CD14-positive monocyte (primary cell): ENCODE measurements around the gene SCAMP5. TPM values are rescaled to one million over a fixed set of nuclear protein-coding genes. Genes with fewer than 3 reads are reported as not detected.

ENCODE experiments used
- DNase-seq, 3 donors: peaks; one replicate each; pipeline ENCODE4 v3.0.0-alpha.2; 2011 to 2022
- H2AFZ ChIP-seq: 2 replicates; pipeline ENCODE4 v1.6.0; 2012; ENCODE audit warnings: mild to moderate bottlenecking, low read depth, low read length, inconsistent platforms; ENCODE audit not compliant: insufficient read depth, poor library complexity, severe bottlenecking
- H3K27ac ChIP-seq, 2 donors: 1 replicate in 1 of 2; 2 replicates in 1 of 2; pipeline ENCODE4 v1.5.1; 2012 to 2013; ENCODE audit warnings: low read length in 2 of 2, control low read depth in 1 of 2, inconsistent platforms in 1 of 2, low read depth in 1 of 2, mild to moderate bottlenecking in 1 of 2
- H3K27me3 ChIP-seq, 2 donors: one replicate each; pipeline versions ENCODE4 v1.6.0 to v1.6.1; 2011 to 2013; ENCODE audit warnings: low read length in 2 of 2; ENCODE audit not compliant: control insufficient read depth in 2 of 2, insufficient read depth in 2 of 2
- H3K36me3 ChIP-seq, 2 donors: replicated peaks in 1 of 2; 1 replicate in 1 of 2; 2 replicates in 1 of 2; pipeline versions ENCODE4 v1.5.1 to v1.6.1; 2012 to 2013; ENCODE audit warnings: low read length in 2 of 2, control low read depth in 1 of 2, inconsistent platforms in 1 of 2, mild to moderate bottlenecking in 1 of 2; ENCODE audit not compliant: insufficient read depth in 2 of 2, control insufficient read depth in 1 of 2
- H3K4me1 ChIP-seq, 2 donors: 1 replicate in 1 of 2; 2 replicates in 1 of 2; pipeline versions ENCODE4 v1.5.1 to v1.6.1; 2012 to 2013; ENCODE audit warnings: low read length in 2 of 2, control low read depth in 1 of 2, inconsistent platforms in 1 of 2, mild to moderate bottlenecking in 1 of 2, moderate library complexity in 1 of 2; ENCODE audit not compliant: insufficient read depth in 2 of 2, control insufficient read depth in 1 of 2
- H3K4me2 ChIP-seq: replicated peaks from 2 replicates; pipeline ENCODE3; 2012; ENCODE audit warnings: low read length, moderate library complexity, mild to moderate bottlenecking; ENCODE audit not compliant: poor library complexity, severe bottlenecking; ENCODE audit errors: extremely low read depth
- H3K4me3 ChIP-seq, 3 experiments: fragments of 200-600 bp in 1 of 3; sonication (generic) in 1 of 3; replicated peaks in 1 of 3; 1 replicate in 2 of 3; 2 replicates in 1 of 3; pipeline ENCODE4 v1.5.1; 2011 to 2013; ENCODE audit warnings: low read length in 3 of 3, mild to moderate bottlenecking in 3 of 3, control low read depth in 2 of 3, low read depth in 2 of 3, inconsistent platforms in 1 of 3, moderate library complexity in 1 of 3
- H3K79me2 ChIP-seq: 2 replicates; pipeline ENCODE4 v1.6.0; 2012; ENCODE audit warnings: mild to moderate bottlenecking, control low read depth, inconsistent platforms, low read length, moderate library complexity; ENCODE audit not compliant: insufficient read depth
- H3K9ac ChIP-seq: 2 replicates; pipeline ENCODE4 v1.6.0; 2017; ENCODE audit warnings: low read length, mild to moderate bottlenecking; ENCODE audit not compliant: insufficient read depth, poor library complexity, severe bottlenecking
- H3K9me3 ChIP-seq, 2 donors: replicated peaks in 1 of 2; 1 replicate in 1 of 2; 2 replicates in 1 of 2; pipeline versions ENCODE4 v1.5.1 to v1.6.1; 2012 to 2013; ENCODE audit warnings: low read length in 2 of 2, control low read depth in 1 of 2; ENCODE audit not compliant: control insufficient read depth in 1 of 2, insufficient read depth in 1 of 2
- H4K20me1 ChIP-seq: 2 replicates; pipeline ENCODE4 v1.6.0; 2012; ENCODE audit warnings: mild to moderate bottlenecking, low read length, control low read depth, moderate library complexity; ENCODE audit not compliant: insufficient read depth
- H3K27ac Mint-ChIP-seq, 7 donors: one replicate each; pipeline ENCODE4 v1.8.0; 2020; ENCODE audit warnings: mild to moderate bottlenecking in 7 of 7, mixed read lengths in 7 of 7, moderate library complexity in 6 of 7, inconsistent platforms in 2 of 7
- H3K27me3 Mint-ChIP-seq, 3 donors: one replicate each; pipeline ENCODE4 v1.8.0; 2021 to 2022; ENCODE audit warnings: low read depth in 3 of 3, mild to moderate bottlenecking in 3 of 3, mixed read lengths in 3 of 3, moderate library complexity in 3 of 3, inconsistent platforms in 1 of 3
- H3K36me3 Mint-ChIP-seq, 2 donors: one replicate each; pipeline ENCODE4 v1.8.0; 2020; ENCODE audit warnings: mixed read lengths in 2 of 2, inconsistent platforms in 1 of 2, mild to moderate bottlenecking in 1 of 2
- H3K4me1 Mint-ChIP-seq: one replicate; pipeline ENCODE4 v1.8.0; 2020; ENCODE audit warnings: mild to moderate bottlenecking, mixed read lengths
- H3K4me3 Mint-ChIP-seq, 2 donors: one replicate each; pipeline ENCODE4 v1.8.0; 2020; ENCODE audit warnings: mild to moderate bottlenecking in 2 of 2, mixed read lengths in 2 of 2, moderate library complexity in 1 of 2
- H3K9me3 Mint-ChIP-seq, 7 donors: one replicate each; pipeline ENCODE4 v1.8.0; 2020 to 2022; ENCODE audit warnings: mixed read lengths in 7 of 7, mild to moderate bottlenecking in 6 of 7, moderate library complexity in 6 of 7, inconsistent platforms in 2 of 7
- CTCF ChIP-seq: fragments of 200-600 bp; IDR thresholded peaks from one replicate; pipeline ENCODE4 v1.8.0; 2022; ENCODE audit warnings: antibody characterized with exemption, mild to moderate bottlenecking
- WGBS: methylation state at CpG from one replicate; pipeline ENCODE4 v1.1.5; 2013; ENCODE audit warnings: missing lambda C conversion rate; ENCODE audit not compliant: insufficient coverage; 5-methylcytosine and 5-hydroxymethylcytosine counted together
- intact Hi-C, 2 donors: fragments of 100-400 bp; cut with micrococcal nuclease; formaldehyde crosslinking; loops; one replicate each; pipeline versions ENCODE4 v1.15.0 to v1.15.1; 2023
- polyA plus RNA-seq, 3 donors: library from polyadenylated mRNA; depleted of rRNA in 1 of 3; unstranded in 2 of 3; stranded (reverse) in 1 of 3; fragments of 300-500 nt in 2 of 3; fragments of >200 nt in 1 of 3; fragmentation: Illumina TruSeq in 2 of 3; gene quantifications; 1 replicate in 2 of 3; 2 replicates in 1 of 3; pipeline ENCODE4 v1.2.3, GENCODE V29; 2012 to 2021

Gene SCAMP5
- polyA plus RNA-seq, 3 donors, result 0.08 to 0.32 TPM; not detected in 1

- intact Hi-C loops, result loop anchor here in 1 of 2 donors (5.0 kb wide), 1 partner anchor 35 kb away; no protein-coding TSS in a partner anchor
- Mint-ChIP-seq H3K4me1 (peaks cover 71% of the 10 kb centered on the region), H3K27me3 (peaks cover 0 to 2% (median 1%) of the 10 kb centered on the region in 3 donors), H3K9me3 (peaks cover 0 to 1% (median 0%) of the 10 kb centered on the region in 7 donors), H3K27ac (peak overlapping the region; percentile 69 to 87 (median 82)), H3K4me3 (peak overlapping the region in 1 of 2 donors; percentile 60), H3K36me3 (peaks cover 24 to 43% of the 10 kb centered on the region in 2 donors)
- no peak for TF ChIP-seq CTCF
- Histone ChIP-seq H3K9me3 (no peaks in the 10 kb centered on the region), H3K27me3 (no peaks in the 10 kb centered on the region), H3K4me3 (no peak overlapping the region), H3K27ac (peak overlapping the region in 1 of 2 donors; percentile 61), H3K9ac (peak overlapping the region; percentile 11), H4K20me1 (no peaks in the 10 kb centered on the region), H3K4me1 (peaks cover 66 to 68% of the 10 kb centered on the region in 2 donors), H3K36me3 (peaks cover 0 to 4% of the 10 kb centered on the region in 2 donors), H3K79me2 (peaks cover 15% of the 10 kb centered on the region), H3K4me2 (peak overlapping the region; percentile 25), H2AFZ (no peak overlapping the region)
- no CpG with 5 or more reads among the region's 4 CpGs for WGBS
- DNase-seq, result peak in 2 of 3 donors; percentile 37 to 69
These were observed 36.5 kb downstream of the SCAMP5 start for GRCh38 chr15:75031848-75032247.

- H3K4me3 ChIP-seq, result no peak overlapping the region
- peaks cover 15% of the 10 kb centered on the region for H3K79me2 ChIP-seq
- peaks cover 28 to 46% of the 10 kb centered on the region in 2 donors for H3K36me3 Mint-ChIP-seq
- peak overlapping the region; percentile 11 for H3K9ac ChIP-seq
- H3K4me1 ChIP-seq, result peaks cover 69 to 74% of the 10 kb centered on the region in 2 donors
- H2AFZ ChIP-seq, result no peak overlapping the region
- H3K9me3 ChIP-seq, result no peaks in the 10 kb centered on the region
- no peaks in the 10 kb centered on the region for H3K27me3 ChIP-seq
- H3K36me3 ChIP-seq, result peaks cover 0 to 4% of the 10 kb centered on the region in 2 donors
- H3K27ac ChIP-seq, result peak overlapping the region in 1 of 2 donors; percentile 61
- intact Hi-C loops, result loop anchor here in 1 of 2 donors (5.0 kb wide), 1 partner anchor 35 kb away; no protein-coding TSS in a partner anchor
- TF ChIP-seq CTCF, result no peak
- no CpG with 5 or more reads among the region's 2 CpGs for WGBS
- peaks cover 0 to 1% (median 0%) of the 10 kb centered on the region in 7 donors for H3K9me3 Mint-ChIP-seq
- no peak overlapping the region for H3K4me3 Mint-ChIP-seq
- no peak for DNase-seq
- H3K27me3 Mint-ChIP-seq, result peaks cover 0 to 2% (median 1%) of the 10 kb centered on the region in 3 donors
- H4K20me1 ChIP-seq, result no peaks in the 10 kb centered on the region
- peak overlapping the region; percentile 69 to 87 (median 82) for H3K27ac Mint-ChIP-seq
- peaks cover 76% of the 10 kb centered on the region for H3K4me1 Mint-ChIP-seq
- H3K4me2 ChIP-seq, result peak overlapping the region; percentile 25
These were observed 37.0 kb downstream of the SCAMP5 start for GRCh38 chr15:75032395-75032794.
